Thoracic aorta (tissue), 2 donors: Measurements from ENCODE around the gene RELA. TPM values are rescaled to one million over a fixed set of nuclear protein-coding genes. Genes with fewer than 3 reads are reported as not detected.
"Not testable (repeated sequence)": the region's sequence is repeated elsewhere in the genome, so short reads cannot be mapped to it uniquely, and the experiment has no call there.

Source experiments
- ATAC-seq: fragments of 150-250 bp; one replicate; pipeline ENCODE4 v1.8.0; 2017; ENCODE audit warnings: low read depth; ENCODE audit not compliant: insufficient number of reproducible peaks, low FRiP score
- DNase-seq: peaks from one replicate; pipeline ENCODE4 v3.0.0-alpha.2; 2020; ENCODE audit warnings: low spot score
- H3K27ac ChIP-seq, 2 donors: fragments of 200-600 bp; sonication (generic); 1 replicate in 1 of 2; 2 replicates in 1 of 2; pipeline ENCODE4 v1.5.1; 2016; ENCODE audit warnings: mild to moderate bottlenecking in 2 of 2, moderate library complexity in 2 of 2
- H3K27me3 ChIP-seq: fragments of 200-600 bp; sonication (generic); replicated peaks from 2 replicates; pipeline ENCODE4 v1.6.0; 2016; ENCODE audit warnings: mild to moderate bottlenecking; ENCODE audit not compliant: insufficient read depth
- H3K36me3 ChIP-seq: fragments of 200-600 bp; sonication (generic); one replicate; pipeline ENCODE4 v1.5.1; 2016
- H3K4me1 ChIP-seq, 2 donors: fragments of 200-600 bp; sonication (generic); 1 replicate in 1 of 2; 2 replicates in 1 of 2; pipeline versions ENCODE4 v1.5.1 to v1.6.0; 2016; ENCODE audit warnings: low read depth in 2 of 2, mild to moderate bottlenecking in 1 of 2; ENCODE audit not compliant: control insufficient read depth in 1 of 2
- H3K4me3 ChIP-seq: fragments of 200-600 bp; sonication (generic); 2 replicates; pipeline ENCODE4 v1.5.1; 2016; ENCODE audit warnings: mild to moderate bottlenecking
- H3K9me3 ChIP-seq: fragments of 200-600 bp; sonication (generic); 2 replicates; pipeline ENCODE4 v1.5.1; 2016
- CTCF ChIP-seq: fragments of 200-600 bp; sonication (generic); IDR thresholded peaks from one replicate; pipeline ENCODE4 v1.5.1; 2019; ENCODE audit warnings: antibody characterized with exemption
- total RNA-seq, 2 donors: library from RNA; depleted of rRNA; stranded (reverse); fragments of >200 nt; gene quantifications; one replicate each; pipeline versions ENCODE4 v1.1.0 to v1.2.3, GENCODE V29; 2016

RELA gene
- total RNA-seq, 2 donors from 2014 or later = 81.5 to 84.4 TPM

DNA sequence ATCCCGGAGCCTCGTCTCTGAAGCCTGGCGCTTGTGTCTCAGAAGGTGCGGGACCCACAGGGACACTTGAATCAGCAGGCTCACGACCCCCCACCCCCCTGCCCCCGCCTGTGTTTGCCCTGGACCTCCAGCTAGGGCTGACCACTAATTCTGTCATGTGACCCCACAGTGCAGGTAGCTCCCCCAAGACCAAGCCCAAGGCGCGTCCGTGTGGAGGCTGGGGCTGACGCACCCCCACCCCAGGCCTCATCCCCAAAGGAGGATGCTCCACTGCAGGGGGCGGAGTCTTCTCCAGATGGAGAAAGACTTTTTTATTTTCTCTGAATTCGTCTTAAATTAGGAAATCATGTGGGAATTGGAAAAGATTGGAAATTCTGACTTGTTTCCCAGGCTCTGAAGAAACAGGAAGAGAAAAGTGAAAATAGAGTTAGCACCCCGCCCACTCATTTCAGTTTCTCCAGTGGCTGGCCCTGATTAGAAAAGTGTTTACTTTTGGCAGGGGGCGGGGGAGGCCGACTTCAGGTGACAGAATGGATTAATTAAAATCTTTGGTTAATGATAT is 1.0 kb upstream of the RELA start:
- DNase-seq (no peak), ATAC-seq (peak; percentile 11)
- H3K9me3 ChIP-seq = no peaks in the 10 kb centered on the region
- H3K4me1 ChIP-seq = peaks cover 14 to 25% of the 10 kb centered on the region in 2 donors
- H3K4me3 ChIP-seq = peak overlapping the region; percentile 93
- H3K36me3 ChIP-seq = peaks cover 27% of the 10 kb centered on the region
- no peaks in the 10 kb centered on the region for H3K27me3 ChIP-seq
- no peak for TF ChIP-seq CTCF
- peak overlapping the region; percentile 98 to 99 for H3K27ac ChIP-seq

GRCh38 chr11:65662247-65662798 is 393 bp downstream of the RELA start:
- peak overlapping the region; percentile 98 to 99 for H3K27ac ChIP-seq
- H3K36me3 ChIP-seq = peaks cover 41% of the 10 kb centered on the region
- no peaks in the 10 kb centered on the region for H3K27me3 ChIP-seq
- no peaks in the 10 kb centered on the region for H3K9me3 ChIP-seq
- no peak for TF ChIP-seq CTCF
- DNase-seq (no peak), ATAC-seq (peak; percentile 1)
- H3K4me1 ChIP-seq = peaks cover 14 to 25% of the 10 kb centered on the region in 2 donors
- H3K4me3 ChIP-seq = peak overlapping the region; percentile 93

GRCh38 chr11:65661599-65662246 is 993 bp downstream of the RELA start:
- Histone ChIP-seq H3K4me1 (peaks cover 14 to 25% of the 10 kb centered on the region in 2 donors), H3K4me3 (peak overlapping the region; percentile 93), H3K27me3 (no peaks in the 10 kb centered on the region), H3K36me3 (peaks cover 47% of the 10 kb centered on the region), H3K9me3 (no peaks in the 10 kb centered on the region), H3K27ac (peak overlapping the region; percentile 98 to 99)
- no peak for DNase-seq
- no peak for TF ChIP-seq CTCF
- ATAC-seq = no peak

DNA sequence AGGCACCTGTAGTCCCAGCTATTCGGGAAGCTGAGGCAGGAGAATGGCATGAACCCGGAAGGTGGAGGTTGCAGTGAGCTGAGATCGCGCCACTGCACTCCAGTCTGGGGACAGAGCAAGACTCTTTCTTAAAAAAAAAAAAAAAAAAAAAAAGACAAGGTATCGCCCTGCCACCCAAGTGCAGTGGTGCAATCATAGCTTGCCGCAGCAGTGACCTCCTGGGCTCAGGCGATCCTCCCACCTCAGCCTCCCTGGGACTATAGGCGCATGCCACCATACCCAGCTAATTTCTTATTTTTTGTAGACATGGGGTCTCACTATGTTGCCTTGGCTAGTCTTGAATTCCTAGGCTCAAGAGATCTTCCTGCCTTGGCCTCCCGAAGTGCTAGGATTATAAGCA is 1.8 kb downstream of the RELA start:
- not testable (repeated sequence) for H3K9me3 ChIP-seq, H3K27me3 ChIP-seq, ATAC-seq, DNase-seq
- Histone ChIP-seq H3K4me1 (peaks cover 14 to 25% of the 10 kb centered on the region in 2 donors), H3K27ac (peak overlapping the region in 1 of 2 donors; percentile 99), H3K36me3 (peaks cover 54% of the 10 kb centered on the region), H3K4me3 (peak overlapping the region; percentile 93)

DNA sequence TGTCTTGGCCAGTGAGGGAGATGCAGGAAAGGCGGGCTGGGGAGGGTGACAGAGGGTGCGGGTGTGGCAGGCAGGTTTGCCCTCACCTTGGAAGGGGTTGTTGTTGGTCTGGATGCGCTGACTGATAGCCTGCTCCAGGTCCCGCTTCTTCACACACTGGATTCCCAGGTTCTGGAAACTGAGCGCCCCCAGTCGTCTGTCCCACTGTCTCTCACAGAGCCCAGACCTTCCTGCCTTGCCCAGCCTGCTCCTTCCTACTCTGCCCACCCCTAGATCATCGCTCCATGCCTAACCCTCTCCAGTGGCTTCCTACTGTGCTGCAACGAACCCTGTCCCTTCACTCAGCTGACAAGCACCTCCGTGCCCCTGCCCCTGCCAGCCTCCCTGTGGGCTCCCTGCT is 2.7 kb downstream of the RELA start:
- no peak for ATAC-seq
- TF ChIP-seq CTCF = no peak
- DNase-seq = no peak
- Histone ChIP-seq H3K4me3 (no peak overlapping the region), H3K9me3 (no peaks in the 10 kb centered on the region), H3K27ac (peak overlapping the region in 1 of 2 donors; percentile 15), H3K27me3 (no peaks in the 10 kb centered on the region), H3K4me1 (peaks cover 14 to 25% of the 10 kb centered on the region in 2 donors), H3K36me3 (peaks cover 63% of the 10 kb centered on the region)
